Nephron progenitor cell (in vitro differentiated cells): ENCODE measurements around the gene CRYBG2.
"Not testable (repeated sequence)": the region's sequence is repeated elsewhere in the genome, so short reads cannot be mapped to it uniquely, and the experiment has no call there.

ENCODE experiments used
- DNase-seq: peaks from one replicate; pipeline ENCODE4 v3.0.0; 2021
- H3K27ac Mint-ChIP-seq: 2 replicates; pipeline ENCODE4 v1.8.0; 2021; ENCODE audit warnings: mild to moderate bottlenecking, moderate library complexity, mixed read lengths
- H3K27me3 Mint-ChIP-seq: 2 replicates; pipeline ENCODE4 v1.8.0; 2021; ENCODE audit warnings: mild to moderate bottlenecking, low read depth, mixed read lengths; ENCODE audit not compliant: poor library complexity
- H3K36me3 Mint-ChIP-seq: 2 replicates; pipeline ENCODE4 v1.8.0; 2021; ENCODE audit warnings: low read depth, mixed read lengths
- H3K4me1 Mint-ChIP-seq: 2 replicates; pipeline ENCODE4 v1.8.0; 2021; ENCODE audit warnings: mixed read lengths
- H3K4me3 Mint-ChIP-seq: 2 replicates; pipeline ENCODE4 v1.8.0; 2021; ENCODE audit warnings: mild to moderate bottlenecking, moderate library complexity, mixed read lengths
- H3K9me3 Mint-ChIP-seq: 2 replicates; pipeline ENCODE4 v1.8.0; 2021; ENCODE audit warnings: mild to moderate bottlenecking, moderate library complexity, mixed read lengths
- CTCF ChIP-seq: fragments of 200-600 bp; sonication (generic); IDR thresholded peaks from 2 replicates; pipeline ENCODE4 v1.5.0; 2021; ENCODE audit warnings: antibody characterized with exemption

CRYBG2 gene

GRCh38 chr1:26296340-26297056, 57.4 kb downstream of the CRYBG2 start:
- no peak for DNase-seq
- TF ChIP-seq CTCF: no peak

GRCh38 chr1:26295194-26296138, 58.5 kb downstream of the CRYBG2 start:
- Mint-ChIP-seq H3K27ac (no peak overlapping the region), H3K36me3 (peaks cover 24% of the 10 kb centered on the region), H3K27me3 (peaks cover 3% of the 10 kb centered on the region), H3K4me1 (peaks cover 67% of the 10 kb centered on the region), H3K4me3 (no peak overlapping the region), H3K9me3 (no peaks in the 10 kb centered on the region)
- no peak for TF ChIP-seq CTCF
- DNase-seq: no peak

More at GRCh38 chr1:26296340-26297056, 57.4 kb downstream of the CRYBG2 start:
- peaks cover 3% of the 10 kb centered on the region for H3K27me3 Mint-ChIP-seq
- H3K27ac Mint-ChIP-seq: peak overlapping the region; percentile 94
- no peaks in the 10 kb centered on the region for H3K9me3 Mint-ChIP-seq
- H3K4me3 Mint-ChIP-seq: no peak overlapping the region
- peaks cover 57% of the 10 kb centered on the region for H3K4me1 Mint-ChIP-seq
- peaks cover 24% of the 10 kb centered on the region for H3K36me3 Mint-ChIP-seq

- no peaks in the 10 kb centered on the region for H3K9me3 Mint-ChIP-seq
- TF ChIP-seq CTCF: no peak
- no peak for DNase-seq
- H3K36me3 Mint-ChIP-seq: peaks cover 24% of the 10 kb centered on the region
- H3K27me3 Mint-ChIP-seq: peaks cover 3% of the 10 kb centered on the region
- H3K4me3 Mint-ChIP-seq: no peak overlapping the region
- no peak overlapping the region for H3K27ac Mint-ChIP-seq
- peaks cover 75% of the 10 kb centered on the region for H3K4me1 Mint-ChIP-seq
These were observed 59.9 kb downstream of the CRYBG2 start for GRCh38 chr1:26293911-26294463.

DNA sequence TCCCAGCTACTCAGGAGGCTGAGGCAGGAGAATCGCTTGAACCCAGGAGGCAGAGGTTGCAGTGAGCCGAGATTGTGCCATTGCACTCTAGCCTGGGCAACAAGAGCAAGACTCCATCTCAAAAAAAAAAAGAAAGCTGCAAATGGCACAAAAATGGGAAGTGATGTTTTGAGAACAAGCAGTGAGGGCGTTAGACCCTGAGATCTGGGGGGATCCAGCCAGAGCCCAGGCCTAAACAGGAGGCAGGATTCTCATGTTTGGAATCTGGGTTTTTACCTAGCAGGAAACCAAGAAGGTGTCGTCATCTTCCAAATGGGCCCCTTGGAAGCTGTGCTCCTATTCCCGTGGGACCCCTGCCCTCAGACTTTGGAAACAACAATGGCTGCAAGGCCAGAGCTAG, 61.2 kb downstream of the CRYBG2 start:
- not testable (repeated sequence) for H3K9me3 Mint-ChIP-seq, DNase-seq, H3K4me3 Mint-ChIP-seq, H3K27me3 Mint-ChIP-seq, H3K27ac Mint-ChIP-seq
- Mint-ChIP-seq H3K4me1 (peaks cover 78% of the 10 kb centered on the region), H3K36me3 (peaks cover 24% of the 10 kb centered on the region)

- peaks cover 24% of the 10 kb centered on the region for H3K36me3 Mint-ChIP-seq
- H3K27me3 Mint-ChIP-seq: peaks cover 3% of the 10 kb centered on the region
- no peak for DNase-seq
- H3K9me3 Mint-ChIP-seq: no peaks in the 10 kb centered on the region
- H3K4me1 Mint-ChIP-seq: peaks cover 86% of the 10 kb centered on the region
- TF ChIP-seq CTCF: no peak
- no peak overlapping the region for H3K27ac Mint-ChIP-seq
- peak overlapping the region; percentile 14 for H3K4me3 Mint-ChIP-seq
These were observed 62.0 kb downstream of the CRYBG2 start for GRCh38 chr1:26291939-26292338.

GRCh38 chr1:26291433-26291832, 62.5 kb downstream of the CRYBG2 start:
- Mint-ChIP-seq H3K4me3 (no peak overlapping the region), H3K9me3 (no peaks in the 10 kb centered on the region), H3K36me3 (peaks cover 24% of the 10 kb centered on the region), H3K4me1 (peaks cover 88% of the 10 kb centered on the region), H3K27ac (no peak overlapping the region), H3K27me3 (peaks cover 3% of the 10 kb centered on the region)
- no peak for TF ChIP-seq CTCF
- no peak for DNase-seq
